Upper lobe of left lung (tissue), 4 donors: ENCODE results near the gene SPINT2.
"Not testable (repeated sequence)": the region's sequence is repeated elsewhere in the genome, so short reads cannot be mapped to it uniquely, and the experiment has no call there.

Experiments used
- EP300 ChIP-seq, 4 donors: sonication (generic); formaldehyde crosslinking; IDR thresholded peaks; one replicate each; pipeline ENCODE4 v1.5.1; 2017; ENCODE audit warnings: antibody characterized with exemption in 4 of 4, control low read depth in 2 of 4
- POLR2A ChIP-seq, 4 donors: fragments of 450-650 bp; IDR thresholded peaks; one replicate each; pipeline ENCODE4 v1.5.1; 2016 to 2017; ENCODE audit warnings: antibody characterized with exemption in 4 of 4, mild to moderate bottlenecking in 2 of 4
- POLR2AphosphoS5 ChIP-seq, 2 donors: sonication (generic); formaldehyde crosslinking; IDR thresholded peaks; one replicate each; pipeline ENCODE4 v1.5.1; 2017; ENCODE audit warnings: antibody characterized with exemption in 2 of 2
- TF ChIP-seq, protein P1 (sequence below), 6 experiments: fragments of 450-650 bp in 4 of 6; fragments of 200-600 bp in 2 of 6; sonication (generic) in 2 of 6; IDR thresholded peaks; one replicate each; pipeline ENCODE4 v1.5.1; 2016 to 2019; ENCODE audit warnings: antibody characterized with exemption in 6 of 6

DNA sequence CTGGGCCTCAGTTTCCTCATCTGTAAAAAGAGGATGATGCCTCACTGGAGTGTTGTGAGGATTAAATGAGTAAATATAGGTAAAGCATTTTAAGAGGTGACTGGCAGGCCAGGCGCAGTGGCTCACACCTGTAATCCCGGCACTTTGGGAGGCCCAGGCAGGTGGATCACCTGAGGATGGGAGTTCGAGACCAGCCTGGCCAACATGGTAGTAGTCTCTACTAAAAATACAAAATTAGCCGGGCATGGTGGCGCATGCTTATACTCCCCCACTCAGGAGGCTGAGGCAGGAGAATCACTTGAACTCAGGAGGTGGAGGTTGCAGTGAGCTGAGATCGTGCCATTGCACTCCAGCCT is 39.5 kb upstream of the SPINT2 start:
- TF ChIP-seq, protein P1, sequence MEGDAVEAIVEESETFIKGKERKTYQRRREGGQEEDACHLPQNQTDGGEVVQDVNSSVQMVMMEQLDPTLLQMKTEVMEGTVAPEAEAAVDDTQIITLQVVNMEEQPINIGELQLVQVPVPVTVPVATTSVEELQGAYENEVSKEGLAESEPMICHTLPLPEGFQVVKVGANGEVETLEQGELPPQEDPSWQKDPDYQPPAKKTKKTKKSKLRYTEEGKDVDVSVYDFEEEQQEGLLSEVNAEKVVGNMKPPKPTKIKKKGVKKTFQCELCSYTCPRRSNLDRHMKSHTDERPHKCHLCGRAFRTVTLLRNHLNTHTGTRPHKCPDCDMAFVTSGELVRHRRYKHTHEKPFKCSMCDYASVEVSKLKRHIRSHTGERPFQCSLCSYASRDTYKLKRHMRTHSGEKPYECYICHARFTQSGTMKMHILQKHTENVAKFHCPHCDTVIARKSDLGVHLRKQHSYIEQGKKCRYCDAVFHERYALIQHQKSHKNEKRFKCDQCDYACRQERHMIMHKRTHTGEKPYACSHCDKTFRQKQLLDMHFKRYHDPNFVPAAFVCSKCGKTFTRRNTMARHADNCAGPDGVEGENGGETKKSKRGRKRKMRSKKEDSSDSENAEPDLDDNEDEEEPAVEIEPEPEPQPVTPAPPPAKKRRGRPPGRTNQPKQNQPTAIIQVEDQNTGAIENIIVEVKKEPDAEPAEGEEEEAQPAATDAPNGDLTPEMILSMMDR (IDR thresholded peaks at IDR 0.05): not testable (repeated sequence)
- not testable (repeated sequence) for TF ChIP-seq POLR2AphosphoS5, POLR2A, EP300 (IDR thresholded peaks at IDR 0.05)
